ENCODE results near the gene CD33. TPM values are rescaled to one million over a fixed set of nuclear protein-coding genes. Genes with fewer than 3 reads are reported as not detected.

The CD33 gene
- total RNA-seq, 1 experiment from 2014 or later: not detected

GRCh38 chr19:51183629-51184028 is 41.3 kb upstream of the CD33 start:
- Histone ChIP-seq H3K4me1 (ENCODE audit: insufficient read depth, low read length, poor library complexity, severe bottlenecking) (no peaks in the 10 kb centered on the region), H3K36me3 (ENCODE audit: insufficient read depth, low read length, poor library complexity, severe bottlenecking) (no peaks in the 10 kb centered on the region), H3K4me3 (ENCODE audit: low read depth, low read length, poor library complexity, severe bottlenecking) (no peak overlapping the region), H3K27me3 (replicated peaks; ENCODE audit: insufficient read depth, low read depth, low read length, poor library complexity) (peaks cover 8% of the 10 kb centered on the region), H3K27ac (ENCODE audit: low read depth, low read length, poor library complexity, severe bottlenecking) (no peak overlapping the region), H3K9me3 (ENCODE audit: low read depth, low read length, poor library complexity, severe bottlenecking) (no peaks in the 10 kb centered on the region)
- POLR2A ChIA-PET (ENCODE audit: low non-redundant PET): no interaction called here
- no peak for DNase-seq (ENCODE audit: low spot score)
- TF ChIP-seq CTCF (conservative IDR thresholded peaks at IDR 0.05; ENCODE audit: low read depth, low read length) (no peak), EZH2 (IDR thresholded peaks at IDR 0.05; ENCODE audit: borderline replicate concordance, low read depth, low read length, poor library complexity, severe bottlenecking) (no peak)
- CTCF ChIA-PET: no interaction called here
- BruUV-seq (replicated peaks): no TSS peak
- intact Hi-C loops (cut with micrococcal nuclease; ENCODE audit: unreplicated experiment): no loop called here

GRCh38 chr19:51185069-51185867 is 39.6 kb upstream of the CD33 start:
- no peak for DNase-seq (ENCODE audit: low spot score)
- no TSS peak for BruUV-seq (replicated peaks)
- H3K27me3 ChIP-seq (replicated peaks; ENCODE audit: insufficient read depth, low read depth, low read length, poor library complexity): peaks cover 4% of the 10 kb centered on the region
- H3K9me3 ChIP-seq (ENCODE audit: low read depth, low read length, poor library complexity, severe bottlenecking): no peaks in the 10 kb centered on the region
- no peak overlapping the region for H3K27ac ChIP-seq (ENCODE audit: low read depth, low read length, poor library complexity, severe bottlenecking)
- POLR2A ChIA-PET (ENCODE audit: low non-redundant PET): no interaction called here
- no peaks in the 10 kb centered on the region for H3K36me3 ChIP-seq (ENCODE audit: insufficient read depth, low read length, poor library complexity, severe bottlenecking)
- intact Hi-C loops (cut with micrococcal nuclease; ENCODE audit: unreplicated experiment): no loop called here
- CTCF ChIA-PET: no interaction called here
- no peak overlapping the region for H3K4me3 ChIP-seq (ENCODE audit: low read depth, low read length, poor library complexity, severe bottlenecking)
- TF ChIP-seq EZH2 (IDR thresholded peaks at IDR 0.05; ENCODE audit: borderline replicate concordance, low read depth, low read length, poor library complexity, severe bottlenecking) (no peak), CTCF (conservative IDR thresholded peaks at IDR 0.05; ENCODE audit: low read depth, low read length) (no peak)
- no peaks in the 10 kb centered on the region for H3K4me1 ChIP-seq (ENCODE audit: insufficient read depth, low read length, poor library complexity, severe bottlenecking)

DNA sequence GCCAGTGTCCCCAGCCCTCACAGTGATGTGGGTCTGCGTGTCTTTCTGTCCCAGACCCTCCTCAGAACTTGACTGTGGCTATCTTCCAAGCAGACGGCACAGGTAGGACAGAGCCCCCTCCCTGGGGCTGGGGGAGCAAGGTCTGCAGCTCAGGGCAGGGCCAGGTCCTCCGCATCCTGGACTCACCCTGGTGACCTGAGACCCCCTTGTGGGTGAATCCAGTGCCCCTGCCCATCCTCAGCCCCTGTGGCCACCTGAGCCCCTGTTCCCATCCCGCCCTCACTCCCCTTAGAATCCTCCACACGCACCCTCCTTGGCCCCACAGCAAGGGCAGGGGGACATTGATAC is 39.0 kb upstream of the CD33 start:
- ChIA-PET CTCF (no interaction called here), POLR2A (ENCODE audit: low non-redundant PET) (no interaction called here)
- Histone ChIP-seq H3K4me1 (ENCODE audit: insufficient read depth, low read length, poor library complexity, severe bottlenecking) (no peaks in the 10 kb centered on the region), H3K36me3 (ENCODE audit: insufficient read depth, low read length, poor library complexity, severe bottlenecking) (no peaks in the 10 kb centered on the region), H3K27me3 (replicated peaks; ENCODE audit: insufficient read depth, low read depth, low read length, poor library complexity) (peaks cover 4% of the 10 kb centered on the region), H3K27ac (ENCODE audit: low read depth, low read length, poor library complexity, severe bottlenecking) (no peak overlapping the region), H3K4me3 (ENCODE audit: low read depth, low read length, poor library complexity, severe bottlenecking) (no peak overlapping the region), H3K9me3 (ENCODE audit: low read depth, low read length, poor library complexity, severe bottlenecking) (no peaks in the 10 kb centered on the region)
- no peak for TF ChIP-seq CTCF (conservative IDR thresholded peaks at IDR 0.05; ENCODE audit: low read depth, low read length)
- no peak for TF ChIP-seq EZH2 (IDR thresholded peaks at IDR 0.05; ENCODE audit: borderline replicate concordance, low read depth, low read length, poor library complexity, severe bottlenecking)
- no TSS peak for BruUV-seq (replicated peaks)
- DNase-seq (ENCODE audit: low spot score): no peak
- intact Hi-C loops (cut with micrococcal nuclease; ENCODE audit: unreplicated experiment): no loop called here

Measured in A673 (cell line).